ACC112 (cell line): ENCODE data around the gene ARPC1B.
"Not testable (repeated sequence)": the region's sequence is repeated elsewhere in the genome, so short reads cannot be mapped to it uniquely, and the experiment has no call there.

Source experiments
- H2AFZ ChIP-seq: fragments of 200-600 bp; sonication (generic); one replicate; pipeline ENCODE4 v1.6.0; 2017; ENCODE audit warnings: antibody characterized with exemption, low read length; ENCODE audit not compliant: unreplicated experiment
- H3K27ac ChIP-seq: fragments of 200-600 bp; sonication (generic); 2 replicates; pipeline ENCODE4 v1.5.1; 2014; ENCODE audit warnings: low read depth, mild to moderate bottlenecking, antibody characterized with exemption, low read length, moderate library complexity
- H3K27me3 ChIP-seq: fragments of 200-600 bp; sonication (generic); 2 replicates; pipeline ENCODE4 v1.6.1; 2014; ENCODE audit warnings: mild to moderate bottlenecking, antibody characterized with exemption, low read length, moderate library complexity, mixed read lengths; ENCODE audit not compliant: insufficient read depth
- H3K36me3 ChIP-seq: fragments of 200-600 bp; sonication (generic); 2 replicates; pipeline ENCODE4 v1.6.1; 2016; ENCODE audit warnings: mild to moderate bottlenecking, antibody characterized with exemption, low read length, moderate library complexity, mixed read lengths; ENCODE audit not compliant: insufficient read depth
- H3K4me1 ChIP-seq: fragments of 200-600 bp; sonication (generic); one replicate; pipeline ENCODE4 v1.6.1; 2016; ENCODE audit warnings: low read length, mixed read lengths; ENCODE audit not compliant: insufficient read depth, unreplicated experiment, control insufficient read depth
- H3K4me3 ChIP-seq: fragments of 200-600 bp; sonication (generic); 2 replicates; pipeline ENCODE4 v1.5.1; 2014; ENCODE audit warnings: mild to moderate bottlenecking, low read depth, low read length
- H3K79me2 ChIP-seq: fragments of 200-600 bp; sonication (generic); one replicate; pipeline ENCODE4 v1.6.0; 2016; ENCODE audit warnings: low read length; ENCODE audit not compliant: control insufficient read depth, unreplicated experiment, insufficient read depth

Gene ARPC1B

DNA sequence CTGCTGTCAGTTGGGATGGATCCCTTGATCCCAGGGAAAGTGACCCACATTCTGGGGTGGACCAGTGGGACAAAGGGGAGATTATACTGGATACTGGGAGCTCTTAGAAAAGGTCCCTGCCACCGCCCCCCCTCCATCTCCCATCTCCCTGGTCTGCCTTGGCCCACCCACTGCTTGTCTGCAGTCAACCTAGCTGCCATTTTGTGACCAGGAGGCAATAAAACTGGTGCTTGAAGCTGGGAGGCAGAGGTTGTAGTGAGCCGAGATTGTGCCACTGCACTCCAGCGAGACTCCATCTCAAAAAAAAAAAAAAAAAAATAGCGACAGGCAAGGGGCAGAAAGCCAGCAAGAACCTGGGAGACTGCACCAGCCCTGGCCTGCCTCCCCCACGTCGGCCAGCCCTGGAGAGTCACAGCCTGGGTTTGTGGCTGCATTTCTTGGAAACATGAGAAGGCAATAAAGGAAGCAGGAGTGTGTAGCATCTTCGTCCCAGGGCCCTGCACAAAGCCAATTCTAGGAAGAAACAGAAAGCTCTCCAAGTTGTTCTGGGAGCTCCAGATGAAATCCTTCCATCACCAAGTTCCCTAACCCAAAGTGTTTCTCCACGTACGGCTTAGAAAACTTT, 4.7 kb upstream of the ARPC1B start:
- Histone ChIP-seq H3K36me3 (peaks cover 7% of the 10 kb centered on the region), H2AFZ (no peak overlapping the region), H3K4me3 (no peak overlapping the region), H3K27ac (no peak overlapping the region), H3K4me1 (no peaks in the 10 kb centered on the region), H3K27me3 (no peaks in the 10 kb centered on the region), H3K79me2 (no peaks in the 10 kb centered on the region)

- H3K36me3 ChIP-seq, result no peaks in the 10 kb centered on the region
- peaks cover 15% of the 10 kb centered on the region for H3K79me2 ChIP-seq
- H3K4me1 ChIP-seq, result no peaks in the 10 kb centered on the region
- H3K27me3 ChIP-seq, result no peaks in the 10 kb centered on the region
- H3K4me3 ChIP-seq, result no peak overlapping the region
- no peak overlapping the region for H2AFZ ChIP-seq
- no peak overlapping the region for H3K27ac ChIP-seq
Measured at GRCh38 chr7:99371376-99371920, 3.1 kb upstream of the ARPC1B start.

DNA sequence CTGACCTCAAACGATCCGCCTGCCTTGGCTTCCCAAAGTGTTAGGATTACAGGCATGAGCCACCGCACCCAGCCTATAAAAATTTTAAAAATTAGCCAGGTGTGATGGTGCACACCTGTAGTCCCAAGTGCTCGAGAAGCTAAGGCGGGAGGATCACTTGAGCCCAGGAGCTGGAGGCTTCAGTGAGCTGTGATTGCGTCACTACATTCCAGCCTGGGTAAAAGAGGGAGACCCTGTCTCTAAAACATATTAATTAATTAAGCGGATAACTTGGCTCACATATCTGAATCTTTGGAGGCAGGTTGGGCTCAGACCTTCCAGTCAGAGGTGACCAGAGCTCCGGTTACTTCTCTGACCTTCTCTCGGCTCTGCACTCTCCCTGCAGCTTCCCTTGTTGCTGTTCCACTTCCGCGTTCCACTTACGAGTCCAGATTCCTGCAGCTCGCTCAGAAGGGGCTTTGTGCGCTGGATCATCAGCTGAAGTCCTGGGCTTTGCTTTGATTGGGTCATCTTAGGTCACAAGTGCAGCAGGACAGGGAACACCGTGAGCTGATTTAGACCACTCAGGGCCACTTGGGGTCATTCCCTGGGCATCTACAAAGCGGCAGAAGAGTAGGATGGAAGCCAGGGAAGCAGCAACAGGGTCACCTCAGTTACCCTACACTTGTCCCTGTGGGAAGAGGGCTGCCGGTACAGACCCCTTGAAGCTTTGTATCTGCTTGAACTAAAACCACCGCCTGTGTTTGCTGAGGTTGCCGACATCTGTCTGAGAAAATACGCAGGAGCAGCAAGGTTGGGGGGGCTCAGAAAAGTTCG, 2.0 kb upstream of the ARPC1B start:
- no peak overlapping the region for H2AFZ ChIP-seq
- H3K27ac ChIP-seq, result no peak overlapping the region
- H3K4me3 ChIP-seq, result no peak overlapping the region
- no peaks in the 10 kb centered on the region for H3K36me3 ChIP-seq
- H3K4me1 ChIP-seq, result no peaks in the 10 kb centered on the region
- peaks cover 25% of the 10 kb centered on the region for H3K79me2 ChIP-seq
- H3K27me3 ChIP-seq, result no peaks in the 10 kb centered on the region

DNA sequence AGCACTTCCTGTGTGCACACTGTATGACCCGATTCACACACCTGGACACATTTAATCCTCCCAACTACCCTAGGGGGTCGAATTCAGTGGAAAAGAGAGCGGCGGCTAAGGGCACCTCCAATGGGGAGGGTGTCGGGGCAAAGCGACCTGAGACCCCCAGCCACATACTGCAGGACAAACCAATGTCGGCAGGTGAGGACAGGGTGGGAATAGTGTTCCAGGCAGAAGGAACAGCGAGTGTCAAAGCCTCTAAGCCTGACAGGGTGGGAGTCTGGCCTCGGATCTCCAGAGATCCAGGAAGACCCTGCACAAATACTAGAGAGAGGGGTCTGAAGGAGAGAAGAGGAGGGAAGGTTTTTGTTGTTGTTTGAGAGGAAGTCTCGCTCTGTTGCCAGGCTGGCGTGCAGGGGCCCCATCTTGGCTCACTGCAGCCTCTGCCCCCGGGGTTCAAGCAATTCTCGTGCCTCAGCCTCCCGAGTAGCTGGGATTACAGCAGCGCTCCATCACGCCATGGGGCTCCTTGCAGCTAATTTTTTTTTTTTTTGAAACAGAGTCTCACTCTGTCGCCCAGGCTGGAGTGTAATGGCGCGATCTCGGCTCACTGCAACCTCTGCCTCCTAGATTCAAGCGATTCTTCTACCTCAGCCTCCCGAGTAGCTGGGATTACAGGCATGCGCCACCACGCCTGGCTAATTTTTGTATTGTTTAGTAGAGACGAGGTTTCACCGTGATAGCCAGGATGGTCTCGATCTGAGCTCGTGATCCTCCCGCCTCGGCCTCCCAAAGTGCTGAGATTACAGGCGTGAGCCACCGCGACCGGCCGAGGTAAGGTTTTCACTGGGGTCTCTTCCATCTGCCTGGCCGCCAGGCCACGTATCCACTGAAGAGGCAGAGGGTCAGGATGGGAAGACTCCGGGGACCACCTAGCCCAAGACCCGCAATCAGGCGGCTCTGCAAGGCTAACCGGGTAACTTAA, 1.2 kb upstream of the ARPC1B start:
- H3K27ac ChIP-seq, result no peak overlapping the region
- H3K27me3 ChIP-seq, result no peaks in the 10 kb centered on the region
- peaks cover 31% of the 10 kb centered on the region for H3K79me2 ChIP-seq
- H3K4me1 ChIP-seq, result no peaks in the 10 kb centered on the region
- H3K4me3 ChIP-seq, result peak overlapping the region; percentile 99
- H2AFZ ChIP-seq, result no peak overlapping the region
- H3K36me3 ChIP-seq, result no peaks in the 10 kb centered on the region

DNA sequence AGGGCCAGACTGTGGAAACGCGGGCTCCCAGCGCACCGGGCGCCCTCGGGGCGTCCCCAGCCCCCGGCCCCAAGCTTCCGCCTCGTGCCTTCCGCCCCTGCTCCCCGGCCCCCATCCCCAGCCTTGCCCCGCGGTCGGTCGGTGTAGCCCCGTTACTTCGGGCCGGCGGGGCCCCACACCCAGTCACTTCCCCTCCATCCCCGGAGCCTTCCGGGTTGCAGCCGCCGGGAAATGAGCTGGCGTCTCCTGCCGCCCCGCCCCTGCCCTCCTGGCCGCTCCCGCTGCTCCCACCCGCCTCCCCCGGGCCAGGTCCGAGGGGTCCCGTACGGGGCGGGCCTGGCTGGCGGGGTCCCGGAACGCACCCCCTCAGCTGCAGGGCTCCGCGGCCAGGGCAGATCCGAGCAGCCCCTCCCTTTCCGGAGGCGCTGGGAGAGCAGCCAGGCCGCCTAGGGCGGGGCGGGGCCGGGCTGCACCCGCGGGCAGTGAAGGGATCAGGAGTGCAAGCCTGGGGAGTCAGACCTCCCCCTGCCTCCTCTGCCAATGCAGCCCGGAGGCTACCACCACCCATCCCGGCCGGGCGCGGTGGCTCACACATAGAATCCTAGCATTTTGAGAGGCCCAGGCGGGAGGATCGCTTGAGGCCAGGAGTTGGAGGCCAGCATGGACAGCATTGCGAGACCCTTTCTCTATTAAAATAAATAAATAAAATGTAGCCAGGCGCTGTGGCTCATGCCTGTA, 709 bp downstream of the ARPC1B start:
- Histone ChIP-seq H3K4me1 (peaks cover 14% of the 10 kb centered on the region), H3K36me3 (no peaks in the 10 kb centered on the region), H3K27me3 (no peaks in the 10 kb centered on the region), H3K79me2 (peaks cover 39% of the 10 kb centered on the region), H3K27ac (peak overlapping the region; percentile 60), H2AFZ (no peak overlapping the region), H3K4me3 (peak overlapping the region; percentile 99)

DNA sequence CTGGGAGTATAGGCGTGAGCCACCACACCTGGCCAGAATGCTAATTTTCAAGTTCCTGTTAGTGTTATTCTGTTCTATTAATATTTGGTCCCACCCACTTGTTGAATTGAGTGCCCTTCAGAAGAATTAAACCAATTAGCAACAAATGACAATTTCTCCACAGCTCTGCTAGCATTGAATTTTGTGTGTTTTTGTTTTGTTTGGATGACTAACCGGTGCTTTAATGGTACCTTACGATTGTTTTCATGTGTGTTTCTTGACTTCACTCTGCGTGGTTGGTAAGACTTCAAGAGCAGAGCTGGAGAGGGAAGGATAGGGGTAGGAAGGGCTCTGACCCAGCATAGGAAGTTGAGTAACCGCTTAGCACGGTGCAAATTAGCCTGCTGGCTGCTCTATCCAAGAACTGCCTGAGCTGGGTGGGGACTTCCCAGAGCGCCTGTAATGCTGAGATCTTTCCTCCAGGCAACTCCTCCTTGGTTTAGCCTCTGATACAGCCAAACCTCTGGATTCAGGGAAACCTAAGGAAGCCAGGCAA, 4.6 kb downstream of the ARPC1B start:
- Histone ChIP-seq H3K4me3 (peak overlapping the region; percentile 54), H3K4me1 (peaks cover 31% of the 10 kb centered on the region), H3K36me3 (no peaks in the 10 kb centered on the region), H2AFZ (no peak overlapping the region), H3K79me2 (peaks cover 77% of the 10 kb centered on the region), H3K27me3 (no peaks in the 10 kb centered on the region), H3K27ac (peak overlapping the region; percentile 97)

DNA sequence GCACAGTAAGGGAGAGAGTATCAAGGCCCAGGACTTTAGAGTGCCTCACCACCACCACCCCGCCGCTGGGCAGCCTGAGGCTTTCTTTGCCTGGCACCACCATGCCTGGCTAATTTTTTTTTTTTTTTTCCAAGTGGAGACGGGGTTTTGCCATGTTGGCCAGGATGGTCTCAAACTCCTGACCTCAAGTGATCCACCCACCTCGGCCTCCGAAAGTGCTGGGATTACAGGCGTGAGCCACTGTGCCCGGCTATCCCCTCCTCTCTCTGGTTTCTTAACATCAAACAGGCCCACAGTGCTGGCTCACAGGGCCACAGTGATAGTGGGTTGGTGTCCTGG, 5.1 kb downstream of the ARPC1B start:
- H3K4me3 ChIP-seq, result peak overlapping the region; percentile 54
- not testable (repeated sequence) for H3K36me3 ChIP-seq

GRCh38 chr7:99380032-99380822, 5.7 kb downstream of the ARPC1B start:
- H3K27me3 ChIP-seq, result no peaks in the 10 kb centered on the region
- peak overlapping the region; percentile 97 for H3K27ac ChIP-seq
- H3K36me3 ChIP-seq, result no peaks in the 10 kb centered on the region
- H3K79me2 ChIP-seq, result peaks cover 79% of the 10 kb centered on the region
- peak overlapping the region; percentile 54 for H3K4me3 ChIP-seq
- H2AFZ ChIP-seq, result no peak overlapping the region
- H3K4me1 ChIP-seq, result peaks cover 31% of the 10 kb centered on the region

More for the DNA sequence above, 5.1 kb downstream of the ARPC1B start:
- not testable (repeated sequence) for H3K27me3 ChIP-seq, H2AFZ ChIP-seq
- H3K79me2 ChIP-seq, result peaks cover 82% of the 10 kb centered on the region
- H3K4me1 ChIP-seq, result peaks cover 31% of the 10 kb centered on the region
- H3K27ac ChIP-seq, result peak overlapping the region; percentile 97

DNA sequence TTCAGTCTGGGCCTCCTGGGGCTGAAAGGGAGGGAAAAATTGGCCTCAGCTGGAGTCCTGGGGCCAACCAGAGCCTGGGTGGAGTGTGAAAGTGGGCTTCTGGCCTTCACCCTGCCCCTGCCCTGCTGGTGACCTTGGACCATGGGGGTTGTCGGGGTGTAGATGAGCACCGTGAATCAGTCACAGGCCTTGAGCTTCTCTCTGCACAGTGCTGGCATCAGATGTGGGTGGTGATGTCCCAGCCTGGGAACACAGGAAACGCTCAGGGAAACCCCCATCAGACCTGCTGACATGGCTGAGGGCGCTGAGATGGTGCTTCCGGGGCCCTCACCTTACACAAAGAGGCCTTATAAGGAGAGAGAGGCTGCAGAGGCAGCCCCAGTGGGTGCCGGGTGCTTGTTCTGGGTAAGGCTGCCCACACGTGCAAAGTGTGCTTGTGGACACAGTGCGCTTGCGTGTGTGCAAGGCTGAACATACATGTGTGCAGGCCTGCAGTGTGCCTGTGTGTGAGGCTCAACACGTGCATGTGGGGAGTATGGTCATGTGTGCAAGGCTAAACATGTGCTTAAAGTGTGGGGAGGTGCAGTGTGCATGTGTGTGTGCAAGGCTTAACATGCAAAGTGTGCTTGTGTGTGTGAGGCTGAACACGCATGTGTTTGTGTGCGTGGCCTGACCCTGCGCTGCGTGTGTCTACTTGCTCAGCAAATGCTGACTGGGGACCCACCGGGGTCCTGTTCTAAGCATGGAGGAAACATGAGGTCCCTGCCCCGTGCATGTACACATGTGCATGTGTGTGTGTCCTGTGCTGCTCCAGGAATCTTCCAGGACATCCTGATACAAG, 6.5 kb downstream of the ARPC1B start:
- Histone ChIP-seq H3K36me3 (no peaks in the 10 kb centered on the region), H3K4me3 (peak overlapping the region; percentile 54; the same call in 1 of the 2 replicates), H3K4me1 (peaks cover 31% of the 10 kb centered on the region), H3K79me2 (peaks cover 75% of the 10 kb centered on the region), H3K27me3 (no peaks in the 10 kb centered on the region), H2AFZ (no peak overlapping the region), H3K27ac (peak overlapping the region; percentile 97)
